GM18858 (cell line): ENCODE data around the gene C1orf141.
"Not testable (repeated sequence)": the region's sequence is repeated elsewhere in the genome, so short reads cannot be mapped to it uniquely, and the experiment has no call there.

Source experiments
- ATAC-seq: cut with Tn5 transposase; IDR thresholded peaks from one replicate; pipeline ENCODE4 v1.9.1; 2021; ENCODE audit not compliant: unreplicated experiment

The C1orf141 gene

DNA sequence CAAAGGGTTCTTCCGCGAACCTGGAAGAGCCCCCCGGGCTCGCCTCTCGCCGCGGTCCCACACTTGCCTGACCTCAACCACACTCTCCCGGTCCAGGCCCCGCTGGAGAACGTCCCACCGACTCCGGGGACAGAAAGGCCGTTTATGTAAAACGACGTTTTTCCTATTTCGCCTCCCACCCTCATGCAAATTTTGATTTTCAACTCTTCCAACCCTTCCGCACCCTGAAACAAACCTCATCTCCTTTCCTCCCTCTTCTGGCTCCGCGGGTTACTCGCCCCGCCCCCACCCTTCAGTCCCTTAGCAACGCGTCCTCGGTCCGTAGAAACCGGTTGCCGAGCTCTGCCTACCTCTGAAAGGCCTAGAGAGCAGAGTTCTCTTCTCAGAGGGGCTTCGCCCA is at the start of gene C1orf141:
Gene C1orf141 (minus strand): TSS at position 276 of the 400 bp plus-strand sequence. CDS start 7,730 bp downstream, outside the sequence.
- no peak for ATAC-seq

DNA sequence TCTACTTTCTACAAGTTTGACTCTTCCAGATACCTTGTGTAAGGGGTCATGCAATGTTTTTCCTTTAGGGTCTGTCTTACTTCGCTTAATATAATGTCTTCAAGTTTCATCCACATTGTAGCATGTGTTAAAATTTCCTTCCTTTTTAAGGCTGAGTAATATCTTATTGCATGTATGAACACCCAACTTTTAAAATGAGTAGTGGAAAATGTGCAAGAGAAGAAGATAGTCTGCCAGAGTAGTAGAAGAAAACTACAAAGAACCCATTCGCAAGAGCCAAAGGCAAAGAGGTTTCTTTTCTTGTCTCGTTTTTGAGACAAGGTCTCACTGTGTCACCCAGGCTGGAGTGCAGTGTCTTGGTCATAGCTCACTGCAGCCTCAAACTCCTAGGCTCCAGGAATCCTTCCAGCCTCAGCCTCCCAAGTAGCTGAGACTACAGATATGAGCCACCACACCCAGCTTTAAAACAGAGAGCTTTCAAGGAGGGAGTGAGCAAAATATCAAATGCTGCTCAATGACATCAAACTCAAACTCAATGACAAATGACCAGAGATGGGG is 40.8 kb upstream of the C1orf141 start:
- ATAC-seq = no peak

DNA sequence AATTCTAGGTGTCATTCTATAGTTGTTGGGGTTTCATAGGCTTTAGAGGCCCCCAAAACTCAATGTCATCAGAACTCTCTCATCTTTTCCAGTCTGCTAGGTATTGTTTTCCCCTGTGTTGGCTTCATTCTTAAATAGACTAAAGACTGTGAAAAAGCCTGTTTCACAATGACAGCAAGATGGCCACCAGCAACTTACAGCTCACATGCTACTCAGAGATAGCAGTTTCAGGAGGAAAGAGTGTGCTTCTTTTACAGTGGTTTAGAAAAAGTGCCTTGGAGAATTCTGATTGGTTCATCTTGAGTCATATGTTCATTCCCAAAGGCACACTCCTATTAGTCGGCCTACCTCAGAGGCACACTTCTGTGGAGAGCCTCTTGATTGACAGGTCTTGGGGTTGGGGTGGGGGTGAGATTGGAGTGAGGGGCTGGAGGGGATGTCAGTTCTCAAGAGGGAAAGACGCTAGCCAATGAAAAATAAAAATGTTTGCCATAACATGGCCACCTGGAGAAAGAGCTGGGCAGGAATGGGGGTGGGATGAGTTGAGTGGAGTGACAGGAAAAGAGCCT is 40.0 kb upstream of the C1orf141 start:
- no peak for ATAC-seq

DNA sequence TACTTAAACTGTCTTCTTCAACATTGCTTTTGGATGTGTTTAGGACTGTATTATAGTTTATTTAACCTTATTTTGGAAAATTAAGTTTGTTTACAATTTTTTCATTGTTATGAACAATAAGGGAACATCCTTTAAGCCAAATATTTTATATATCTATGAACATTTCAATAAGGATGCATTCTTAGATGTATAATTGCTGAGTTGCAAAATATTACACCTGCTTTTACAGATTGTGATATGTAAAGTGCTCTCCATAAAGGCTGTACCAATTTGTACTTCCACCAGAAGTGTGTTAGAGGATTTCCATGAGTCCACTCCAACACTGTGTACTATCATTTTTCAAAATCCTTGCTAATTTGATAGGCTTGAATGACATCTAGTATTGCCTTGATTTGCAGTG is 39.2 kb upstream of the C1orf141 start:
- no peak for ATAC-seq

DNA sequence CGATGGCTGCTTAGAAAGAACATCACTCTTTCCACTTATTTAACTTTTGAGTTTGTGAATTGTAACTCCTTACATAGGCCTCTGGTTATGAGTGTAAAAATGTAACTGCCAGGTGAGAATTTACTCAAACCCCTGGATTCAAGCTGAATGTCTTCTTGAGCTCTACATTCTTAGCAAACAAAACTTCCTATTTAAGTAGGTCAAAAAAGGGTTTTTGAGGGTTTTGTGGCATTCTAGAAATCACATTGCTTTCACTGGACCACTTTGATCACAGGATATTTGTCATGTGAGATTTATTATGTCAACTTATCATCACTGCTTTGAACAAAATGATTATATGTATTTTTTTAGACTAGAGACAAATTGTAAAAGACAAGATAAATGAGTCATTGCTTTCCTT is 37.2 kb upstream of the C1orf141 start:
- ATAC-seq = no peak

DNA sequence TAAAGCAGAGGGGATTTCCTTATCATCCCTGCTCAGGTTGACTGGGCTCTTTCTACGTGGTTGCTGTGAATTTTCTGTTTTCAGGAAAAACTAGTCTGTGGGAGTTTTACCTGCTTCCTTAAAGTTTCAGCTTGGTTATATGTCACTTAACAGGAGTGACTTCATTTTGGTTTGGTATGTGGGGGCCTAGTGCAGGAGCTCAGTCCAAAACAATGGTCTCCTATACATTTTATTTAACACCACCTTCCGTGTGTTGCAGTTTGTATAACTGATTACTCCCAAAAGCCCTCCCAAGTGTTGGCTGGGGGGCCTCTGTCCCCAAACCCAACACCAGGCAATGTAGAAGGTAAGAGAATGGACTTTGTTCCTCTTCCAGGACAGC is 36.8 kb upstream of the C1orf141 start:
- ATAC-seq = no peak

DNA sequence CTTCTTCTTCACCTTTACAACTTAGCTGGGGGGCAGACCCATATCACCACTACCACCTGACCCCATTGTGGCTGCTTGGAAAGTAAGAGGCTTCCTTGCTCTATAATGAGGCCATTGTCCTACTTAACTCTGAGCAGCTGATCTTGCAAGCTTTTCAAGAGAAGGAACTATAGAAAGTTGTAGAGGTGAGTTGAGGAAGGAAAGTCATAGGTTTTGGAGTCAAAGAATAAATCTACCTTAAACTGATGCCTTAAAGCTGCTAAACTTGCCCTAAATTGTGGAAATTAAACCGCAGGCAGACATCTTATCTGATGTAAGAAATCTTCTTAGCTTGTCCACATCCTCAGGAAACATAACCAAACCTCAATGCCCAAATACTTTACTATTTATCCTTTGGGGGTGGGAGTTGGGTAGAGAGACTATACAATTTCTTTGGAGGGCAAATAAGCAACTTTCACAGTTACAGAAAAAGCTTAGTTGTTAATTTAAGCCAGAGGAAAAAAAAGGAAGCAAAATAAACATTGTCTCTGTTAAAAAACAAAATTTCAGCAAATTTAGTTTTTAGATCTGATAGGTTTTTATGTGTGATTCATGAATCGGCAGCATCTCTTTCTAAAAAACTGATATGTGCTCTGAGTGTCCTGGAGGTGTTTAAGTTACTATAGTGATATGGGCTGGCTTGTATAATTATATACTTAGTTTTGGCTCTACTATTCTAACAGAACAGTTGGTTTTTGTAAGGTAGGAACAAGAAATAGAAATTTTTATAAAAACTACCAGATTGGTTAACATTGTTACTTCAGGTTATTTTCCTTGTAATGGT is 36.2 kb upstream of the C1orf141 start:
- ATAC-seq = no peak

DNA sequence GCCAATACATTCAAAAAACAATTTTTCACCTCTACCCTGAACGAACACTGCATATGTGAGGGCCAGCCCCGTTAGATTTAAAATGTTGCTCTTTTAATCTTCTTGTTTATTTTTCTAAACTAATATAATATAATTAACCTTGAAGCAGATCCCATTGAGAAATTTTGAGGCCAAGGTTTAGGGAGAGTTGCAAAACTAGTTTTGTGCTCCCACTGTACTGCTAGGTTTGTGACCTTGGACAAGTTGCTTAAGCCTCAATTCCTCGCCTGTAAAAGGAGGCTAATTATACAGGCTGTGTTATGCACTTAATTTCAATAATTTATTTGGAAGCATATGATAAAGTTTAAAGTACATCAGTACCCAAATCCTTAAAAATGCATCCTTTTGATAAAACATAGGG is 35.2 kb upstream of the C1orf141 start:
- no peak for ATAC-seq

DNA sequence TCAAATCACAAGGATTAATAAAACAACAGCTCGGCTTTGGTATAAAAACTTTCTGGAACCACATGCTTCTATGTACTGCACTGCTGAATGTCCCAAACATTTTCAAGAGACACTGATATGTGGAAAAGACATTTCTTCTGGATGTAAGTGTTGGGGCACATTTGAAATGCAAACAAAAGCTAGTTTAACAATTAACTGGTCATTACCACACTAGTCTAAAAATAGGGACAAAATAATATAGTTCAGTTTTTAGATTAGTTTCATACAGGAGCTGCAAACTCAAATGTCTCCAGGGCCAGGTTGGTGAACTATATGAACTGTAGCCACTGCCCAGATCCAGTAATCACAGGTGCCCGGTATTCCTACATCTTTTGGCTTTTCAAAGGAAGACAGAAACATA is 34.7 kb upstream of the C1orf141 start:
- ATAC-seq = no peak

DNA sequence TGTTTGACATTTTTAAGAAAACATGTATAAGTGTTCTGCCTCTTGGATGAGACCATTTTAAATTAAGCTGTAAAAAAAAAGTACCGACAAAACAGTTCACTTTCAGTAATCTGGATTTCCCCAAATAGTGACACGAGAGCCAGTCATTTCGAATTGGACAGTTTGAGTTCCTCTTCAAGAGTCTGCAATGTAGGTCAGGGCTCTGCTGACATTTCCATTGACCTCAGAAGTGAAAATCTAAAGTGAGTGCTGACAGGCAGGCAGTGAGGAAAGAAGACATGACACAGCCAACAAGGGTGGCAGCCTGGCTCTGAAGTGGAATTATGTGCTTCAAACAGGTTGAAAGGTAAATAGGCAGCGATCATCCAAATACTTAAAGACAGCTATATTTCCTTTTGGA is 31.4 kb upstream of the C1orf141 start, which contains the start of gene IL23R:
Gene IL23R (plus strand): TSS at position 259 of the 400 bp plus-strand sequence. CDS start 1,667 bp downstream, outside the sequence.
- ATAC-seq = peak; percentile 85

DNA sequence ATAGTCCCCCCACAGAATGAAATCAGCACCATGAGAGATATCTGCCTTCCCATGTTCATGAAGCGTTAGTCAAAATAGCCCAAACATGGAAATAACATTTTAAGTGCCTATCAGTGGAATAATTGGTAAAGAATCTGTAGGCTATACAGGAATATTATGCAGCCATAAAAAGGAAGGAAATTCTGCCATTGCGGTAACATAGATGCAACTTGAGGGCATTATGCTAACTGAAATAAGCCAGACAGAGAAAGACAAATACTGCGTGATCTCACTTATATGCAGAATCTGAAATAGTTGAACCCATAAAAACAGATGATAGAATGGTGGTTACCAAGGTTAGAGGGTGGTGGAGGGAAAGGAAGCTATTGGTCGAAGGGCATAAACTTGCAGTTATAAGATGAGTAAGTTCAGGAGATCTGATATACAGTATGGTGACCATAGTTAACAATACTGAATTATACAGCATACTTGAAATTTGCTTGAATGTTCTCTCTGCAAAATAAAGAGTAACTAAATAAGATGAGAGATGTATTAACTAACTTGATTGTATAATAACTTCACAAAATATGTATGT is 30.8 kb upstream of the C1orf141 start:
- no peak for ATAC-seq

DNA sequence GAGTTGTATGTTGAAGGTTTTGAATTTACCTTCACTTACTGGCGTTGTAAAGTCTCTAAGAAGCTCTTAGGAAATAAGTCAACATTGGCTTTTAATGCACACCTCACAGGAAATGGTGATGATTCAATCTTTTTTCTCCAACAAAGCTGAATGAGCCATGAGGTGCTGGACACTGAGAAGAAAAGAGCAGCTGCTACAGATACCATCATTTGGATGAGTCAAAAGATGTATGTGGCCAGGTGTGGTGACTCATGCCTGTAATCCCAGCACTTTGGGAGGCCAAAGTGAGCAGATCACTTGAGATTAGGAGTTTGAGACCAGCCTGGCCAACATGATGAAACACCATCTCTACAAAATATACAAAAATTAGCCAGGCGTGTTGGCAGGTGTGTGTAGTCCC is 28.2 kb upstream of the C1orf141 start:
- no peak for ATAC-seq

DNA sequence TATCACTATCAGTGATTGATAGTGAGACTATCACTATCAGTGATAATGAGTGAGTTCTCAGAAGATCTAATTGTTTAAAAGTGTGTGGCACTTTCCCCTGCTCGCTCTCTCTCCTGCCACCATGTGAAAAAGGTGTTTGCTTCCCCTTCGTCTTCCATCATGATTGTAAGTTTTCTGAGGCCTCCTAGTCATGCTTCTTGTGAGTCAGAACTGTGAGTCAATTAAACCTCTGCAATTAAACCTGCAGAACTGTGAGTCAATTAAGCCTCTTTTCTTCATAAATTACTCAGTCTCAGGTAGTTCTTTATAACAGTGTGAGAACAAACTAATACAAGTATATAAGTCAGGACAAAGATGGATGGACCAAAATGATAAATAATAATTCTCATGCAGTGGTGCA is 24.5 kb upstream of the C1orf141 start:
- ATAC-seq = no peak

DNA sequence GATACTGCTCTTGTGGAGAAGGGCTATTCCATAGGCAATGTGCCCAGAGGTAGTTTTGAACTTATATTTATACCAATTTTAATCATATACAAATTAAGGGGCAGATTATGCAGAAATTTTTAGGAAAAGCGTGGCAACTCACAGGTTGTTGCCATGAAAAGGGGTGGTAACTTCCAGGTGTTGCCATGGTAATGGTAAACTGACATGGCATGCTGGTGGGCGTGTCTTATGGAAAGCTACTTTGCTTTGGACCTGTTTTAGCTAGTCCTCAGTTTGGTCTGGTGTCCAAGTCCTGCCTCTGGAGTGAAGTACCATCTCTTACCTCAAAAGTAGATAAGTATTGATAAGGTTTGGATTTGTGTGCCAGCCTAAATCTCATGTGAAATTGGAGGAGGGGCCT is 23.6 kb upstream of the C1orf141 start:
- no peak for ATAC-seq

DNA sequence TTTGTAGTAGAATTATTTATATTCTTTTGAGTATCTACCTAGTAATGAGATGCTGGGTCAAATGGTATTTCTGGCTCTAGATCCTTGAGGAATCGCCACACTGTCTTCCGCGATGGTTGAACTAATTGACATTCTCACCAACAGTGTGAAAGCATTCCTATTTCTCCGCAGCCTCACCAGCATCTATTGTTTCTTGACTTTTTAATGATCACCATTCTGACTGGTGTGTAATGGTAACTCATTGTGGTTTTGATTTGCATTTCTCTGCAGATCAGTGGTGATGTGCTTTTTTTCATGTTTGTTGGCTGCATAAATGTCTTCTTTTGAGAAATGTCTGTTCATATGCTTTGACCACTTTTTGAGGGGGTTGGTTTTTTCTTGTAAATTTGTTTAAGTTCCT is 16.2 kb upstream of the C1orf141 start:
- no peak for ATAC-seq

DNA sequence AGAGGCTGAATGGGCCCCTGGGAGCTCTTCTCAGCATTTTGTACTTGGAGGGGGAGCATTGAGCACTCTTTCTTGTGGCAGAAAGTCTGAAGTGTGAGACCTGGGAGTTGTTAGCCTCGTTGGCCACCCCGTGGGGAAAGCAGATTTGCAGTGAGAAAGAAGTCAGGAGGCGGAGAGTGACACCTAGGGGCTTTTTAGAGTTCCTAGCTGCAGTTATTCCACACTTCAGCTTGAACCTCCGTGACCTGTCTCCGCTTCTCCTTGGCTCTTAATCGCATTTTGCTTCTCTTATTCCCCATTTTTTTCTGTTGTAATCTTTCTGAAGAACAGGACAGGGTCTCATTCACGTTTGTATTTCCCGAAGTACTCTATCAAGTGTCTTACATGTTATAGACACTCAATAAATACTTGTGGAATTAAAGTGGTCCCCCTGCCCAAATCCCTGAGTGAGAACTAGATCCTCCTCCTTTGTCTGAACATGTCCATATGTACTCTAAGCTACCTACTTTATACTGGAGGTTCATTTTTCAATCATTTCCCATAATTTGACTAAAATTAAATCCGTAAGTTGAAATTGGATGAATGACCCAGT is 14.5 kb upstream of the C1orf141 start:
- peak; percentile 85 for ATAC-seq

DNA sequence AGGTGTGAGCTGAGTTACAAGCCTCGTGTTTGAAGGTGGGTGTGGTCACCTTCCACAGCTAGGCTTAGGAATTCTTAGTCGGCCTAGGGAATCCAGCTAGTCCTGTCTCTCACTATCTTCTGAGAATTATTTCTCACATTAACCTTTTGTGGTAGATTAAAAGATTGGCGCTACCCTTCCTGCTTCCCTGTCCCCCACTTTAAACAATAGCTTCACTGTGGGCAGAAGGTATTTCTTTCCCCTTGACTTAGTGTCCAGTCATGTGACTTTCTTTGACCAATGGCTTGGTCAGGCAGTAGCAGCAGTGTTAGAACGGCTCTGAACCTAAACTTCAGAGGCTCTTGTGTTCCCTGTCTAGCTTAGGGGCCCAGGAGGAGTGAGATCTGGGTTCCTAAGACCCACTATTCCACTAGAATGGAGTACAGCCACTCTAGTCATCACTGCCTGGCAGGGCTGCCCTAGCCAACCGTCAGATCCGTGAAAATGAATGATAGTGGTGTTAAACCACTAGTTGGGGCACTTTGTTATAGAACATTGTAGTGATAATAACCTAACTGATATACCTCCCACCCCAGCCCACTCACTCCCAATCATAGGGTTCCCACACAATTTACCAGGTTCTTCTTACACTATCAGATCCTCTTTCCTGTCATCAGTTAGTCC is 13.9 kb upstream of the C1orf141 start:
- ATAC-seq = no peak

DNA sequence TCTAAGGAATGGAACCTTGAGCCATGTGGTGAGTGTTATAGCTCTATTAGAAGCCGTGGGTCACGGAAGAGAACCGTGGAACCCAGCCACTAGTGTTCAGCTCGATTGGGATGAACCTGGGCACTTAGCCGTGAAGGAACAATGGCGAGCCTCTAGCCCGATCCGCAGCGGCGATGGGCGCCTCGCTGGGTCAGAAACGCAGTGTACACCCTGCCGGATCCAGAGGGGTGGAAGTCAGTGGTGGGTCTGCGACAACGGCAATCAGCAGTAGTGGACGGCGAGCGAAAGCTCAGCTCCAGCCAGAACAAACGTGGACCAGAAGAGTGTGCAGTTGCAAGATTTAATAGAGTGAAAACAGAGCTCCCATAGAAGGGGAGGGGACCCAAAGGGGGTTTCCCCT is 13.2 kb upstream of the C1orf141 start:
- not testable (repeated sequence) for ATAC-seq

DNA sequence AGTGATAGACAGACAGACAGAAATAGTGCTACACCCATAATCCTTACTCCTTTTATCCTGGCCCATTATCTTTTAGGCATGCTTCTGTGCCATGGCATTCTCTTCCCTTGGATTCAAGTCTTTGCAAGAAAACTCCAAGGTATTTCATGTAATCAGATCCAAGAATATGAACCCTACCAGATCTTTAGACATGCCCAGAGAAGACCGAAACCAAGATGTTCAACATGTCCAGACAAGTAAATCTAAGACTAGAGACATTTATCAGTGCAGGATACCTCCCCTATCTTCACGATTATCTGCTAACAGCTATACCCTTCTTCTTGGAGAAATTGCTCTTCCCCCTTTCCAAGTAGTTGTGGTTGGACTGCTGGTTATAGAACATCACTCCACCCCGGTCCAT is 11.8 kb upstream of the C1orf141 start:
- ATAC-seq = no peak

DNA sequence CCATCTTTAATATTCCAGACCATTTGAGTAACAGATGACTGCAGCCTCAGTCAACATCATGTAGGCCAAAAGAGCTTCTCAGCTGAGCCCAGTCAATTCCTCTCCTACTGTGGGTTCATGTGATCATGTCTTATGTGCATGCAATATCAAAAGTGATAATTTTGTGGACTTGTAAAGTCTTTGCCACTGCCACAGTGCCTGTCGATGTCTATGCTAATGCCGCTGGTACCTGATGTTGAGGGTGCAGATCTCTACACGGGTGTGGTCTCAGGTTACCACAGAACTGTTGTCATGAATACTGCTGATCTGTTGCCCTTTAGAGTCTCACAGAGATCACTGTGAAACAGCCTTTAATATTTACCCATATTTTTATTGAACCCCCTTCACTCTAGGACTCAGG is 11.3 kb upstream of the C1orf141 start:
- no peak for ATAC-seq

DNA sequence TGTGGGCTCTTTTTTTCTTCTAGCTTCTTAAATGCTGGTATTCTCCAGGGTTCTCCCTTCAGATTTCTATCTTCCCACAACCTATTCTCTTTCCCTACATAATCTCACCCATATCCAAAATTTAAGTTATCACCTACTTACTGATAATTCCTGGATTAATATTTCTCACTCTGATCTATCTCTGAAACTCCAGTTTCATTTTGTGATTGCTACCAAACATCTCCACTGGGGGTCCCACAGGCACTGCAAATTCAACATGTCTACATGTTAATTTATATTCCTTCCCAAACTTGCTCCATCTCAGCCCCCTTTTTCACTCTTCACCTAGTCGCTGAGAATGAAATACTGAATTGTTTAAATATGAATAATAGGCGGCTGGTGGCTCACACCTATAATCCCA is 9.9 kb upstream of the C1orf141 start:
- no peak for ATAC-seq
